RWPE2 (cell line): ENCODE data around the gene ZACN.
"Not testable (repeated sequence)": the region's sequence is repeated elsewhere in the genome, so short reads cannot be mapped to it uniquely, and the experiment has no call there.

Experiments used
- ATAC-seq: fragments of 200-7000 bp; cut with Tn5 transposase; 3 replicates; pipeline ENCODE4 v1.9.1; 2021; ENCODE audit warnings: low read depth
- DNase-seq: peaks from one replicate; pipeline ENCODE4 v3.0.0-alpha.2; 2020; ENCODE audit warnings: low spot score
- H3K27ac ChIP-seq: fragments of 450-650 bp; 2 replicates; pipeline ENCODE4 v1.5.1; 2017; ENCODE audit warnings: mild to moderate bottlenecking; ENCODE audit not compliant: poor library complexity, severe bottlenecking
- H3K27me3 ChIP-seq: fragments of 250-450 bp; sonication (Bioruptor Pico); 2 replicates; pipeline ENCODE4 v1.5.1; 2021; ENCODE audit warnings: mild to moderate bottlenecking, moderate library complexity; ENCODE audit not compliant: insufficient read depth, poor library complexity, severe bottlenecking
- H3K36me3 ChIP-seq: fragments of 250-450 bp; sonication (Bioruptor Pico); 2 replicates; pipeline ENCODE4 v1.5.1; 2020; ENCODE audit warnings: low read depth, mild to moderate bottlenecking, moderate library complexity
- H3K4me1 ChIP-seq: fragments of 250-450 bp; sonication (Bioruptor Pico); 2 replicates; pipeline ENCODE4 v1.5.1; 2021; ENCODE audit warnings: mild to moderate bottlenecking, moderate library complexity; ENCODE audit not compliant: insufficient read depth, poor library complexity, severe bottlenecking
- H3K4me3 ChIP-seq: fragments of 250-450 bp; sonication (Bioruptor Pico); 2 replicates; pipeline ENCODE4 v1.5.1; 2021; ENCODE audit warnings: mild to moderate bottlenecking, moderate library complexity; ENCODE audit not compliant: severe bottlenecking
- H3K9me3 ChIP-seq: fragments of 250-450 bp; sonication (Bioruptor Pico); 2 replicates; pipeline ENCODE4 v1.5.1; 2021; ENCODE audit warnings: mild to moderate bottlenecking, moderate library complexity; ENCODE audit not compliant: severe bottlenecking
- CTCF ChIP-seq: fragments of 450-650 bp; IDR thresholded peaks from one replicate; pipeline ENCODE4 v1.5.1; 2017; ENCODE audit warnings: mild to moderate bottlenecking, moderate library complexity; ENCODE audit not compliant: poor library complexity, severe bottlenecking

The ZACN gene

GRCh38 chr17:76040376-76040775 lies 38.6 kb upstream of the ZACN start:
- H3K9me3 ChIP-seq, result no peaks in the 10 kb centered on the region
- no peak for ATAC-seq
- no peak for TF ChIP-seq CTCF
- no peak overlapping the region for H3K27ac ChIP-seq
- no peak overlapping the region for H3K4me3 ChIP-seq
- DNase-seq, result no peak
- no peaks in the 10 kb centered on the region for H3K27me3 ChIP-seq
- H3K36me3 ChIP-seq, result peaks cover 68% of the 10 kb centered on the region
- no peaks in the 10 kb centered on the region for H3K4me1 ChIP-seq

- H3K9me3 ChIP-seq, H3K27ac ChIP-seq: not testable (repeated sequence)
Observed at GRCh38 chr17:76042868-76043267, 36.1 kb upstream of the ZACN start.

GRCh38 chr17:76044475-76045007 lies 34.4 kb upstream of the ZACN start:
- not testable (repeated sequence) for H3K27ac ChIP-seq, H3K4me1 ChIP-seq, H3K9me3 ChIP-seq, H3K4me3 ChIP-seq, DNase-seq, H3K27me3 ChIP-seq, ATAC-seq
- peaks cover 97% of the 10 kb centered on the region for H3K36me3 ChIP-seq

More at GRCh38 chr17:76042868-76043267, 36.1 kb upstream of the ZACN start:
- H3K4me3 ChIP-seq, DNase-seq, ATAC-seq, H3K4me1 ChIP-seq, H3K27me3 ChIP-seq: not testable (repeated sequence)
- peaks cover 92% of the 10 kb centered on the region for H3K36me3 ChIP-seq

- Histone ChIP-seq H3K4me3 (no peak overlapping the region), H3K4me1 (no peaks in the 10 kb centered on the region), H3K27me3 (no peaks in the 10 kb centered on the region), H3K9me3 (no peaks in the 10 kb centered on the region), H3K36me3 (peaks cover 97% of the 10 kb centered on the region), H3K27ac (no peak overlapping the region)
- DNase-seq, result no peak
- TF ChIP-seq CTCF, result no peak
- no peak; the same call in 2 of the 3 replicates for ATAC-seq
Observed at GRCh38 chr17:76046064-76046463, 32.9 kb upstream of the ZACN start.

GRCh38 chr17:76048025-76048605 lies 30.9 kb upstream of the ZACN start:
- no peak for TF ChIP-seq CTCF
- DNase-seq (no peak), ATAC-seq (no peak)
- H3K4me1 ChIP-seq, result no peaks in the 10 kb centered on the region
- H3K9me3 ChIP-seq, result no peaks in the 10 kb centered on the region
- no peak overlapping the region for H3K4me3 ChIP-seq
- H3K27ac ChIP-seq, result no peak overlapping the region
- peaks cover 92% of the 10 kb centered on the region for H3K36me3 ChIP-seq
- no peaks in the 10 kb centered on the region for H3K27me3 ChIP-seq

- no peak for TF ChIP-seq CTCF
- no peak for DNase-seq
- H3K36me3 ChIP-seq, result peaks cover 91% of the 10 kb centered on the region
- H3K27ac ChIP-seq, result no peak overlapping the region
- no peak overlapping the region for H3K4me3 ChIP-seq
- H3K4me1 ChIP-seq, result peaks cover 5% of the 10 kb centered on the region
- H3K27me3 ChIP-seq, result no peaks in the 10 kb centered on the region
- no peaks in the 10 kb centered on the region for H3K9me3 ChIP-seq
- ATAC-seq, result no peak
Observed at GRCh38 chr17:76048711-76049110, 30.3 kb upstream of the ZACN start.
